Activated B cell treated with CpG ODN at 0.5 μM for 24 hours (primary cell): ENCODE results near the gene MPZ. TPM values are rescaled to one million over a fixed set of nuclear protein-coding genes. Genes with fewer than 3 reads are reported as not detected.

Experiments
- ATAC-seq: fragments of 200-7000 bp; cut with Tn5 transposase; one replicate; pipeline ENCODE4 v1.10.0; 2021; ENCODE audit warnings: low read depth, mild to moderate bottlenecking, moderate library complexity
- CTCF ChIA-PET: fragments of 350-600 bp; sonication (Branson Sonifier 250); formaldehyde crosslinking; loops from one replicate; lab custom pipeline; 2021; ENCODE audit warnings: antibody characterized with exemption; lab: Charles Lee
- POLR2A ChIA-PET: fragments of 350-600 bp; sonication (Branson Sonifier 250); formaldehyde crosslinking; loops from one replicate; lab custom pipeline; 2021; ENCODE audit warnings: antibody characterized with exemption; lab: Charles Lee
- DNase-seq: peaks from one replicate; pipeline ENCODE4 v3.0.0; 2022
- H3K27ac Mint-ChIP-seq: one replicate; pipeline ENCODE4 v1.8.0; 2020; ENCODE audit warnings: mixed read lengths
- H3K27me3 Mint-ChIP-seq: one replicate; pipeline ENCODE4 v1.8.0; 2021; ENCODE audit warnings: mixed read lengths
- H3K36me3 Mint-ChIP-seq: one replicate; pipeline ENCODE4 v1.8.0; 2021; ENCODE audit warnings: low read depth, mixed read lengths
- H3K4me1 Mint-ChIP-seq: one replicate; pipeline ENCODE4 v1.8.0; 2021; ENCODE audit warnings: mixed read lengths
- H3K4me3 Mint-ChIP-seq: one replicate; pipeline ENCODE4 v1.8.0; 2020; ENCODE audit warnings: mild to moderate bottlenecking, mixed read lengths
- H3K9me3 Mint-ChIP-seq: one replicate; pipeline ENCODE4 v1.8.0; 2020; ENCODE audit warnings: mixed read lengths
- CTCF ChIP-seq: fragments of 200-600 bp; IDR thresholded peaks from one replicate; pipeline ENCODE4 v1.8.0; 2022; ENCODE audit warnings: antibody characterized with exemption, mild to moderate bottlenecking
- intact Hi-C: fragments of 100-400 bp; cut with micrococcal nuclease; formaldehyde crosslinking; loops from one replicate; pipeline ENCODE4 v1.15.1; 2024
- total RNA-seq: library from RNA; stranded (reverse); gene quantifications from 2 replicates; pipeline ENCODE4 v1.2.3, GENCODE V29; 2022

The MPZ gene
- total RNA-seq, 1 donor from 2014 or later, result 6.6 TPM

GRCh38 chr1:161342821-161343220, 33.1 kb upstream of the MPZ start:
- DNase-seq (no peak), ATAC-seq (no peak)
- no peak for TF ChIP-seq CTCF
- peaks cover 2% of the 10 kb centered on the region for H3K4me1 Mint-ChIP-seq
- no peaks in the 10 kb centered on the region for H3K27me3 Mint-ChIP-seq
- CTCF ChIA-PET, result no interaction called here
- no peak overlapping the region for H3K27ac Mint-ChIP-seq
- H3K36me3 Mint-ChIP-seq, result peaks cover 57% of the 10 kb centered on the region
- intact Hi-C loops, result no loop called here
- POLR2A ChIA-PET, result no interaction called here
- H3K4me3 Mint-ChIP-seq, result no peak overlapping the region
- no peaks in the 10 kb centered on the region for H3K9me3 Mint-ChIP-seq

GRCh38 chr1:161342177-161342576, 32.4 kb upstream of the MPZ start:
- intact Hi-C loops, result no loop called here
- Mint-ChIP-seq H3K27me3 (no peaks in the 10 kb centered on the region), H3K4me1 (peaks cover 2% of the 10 kb centered on the region), H3K4me3 (no peak overlapping the region), H3K36me3 (peaks cover 59% of the 10 kb centered on the region), H3K27ac (no peak overlapping the region), H3K9me3 (no peaks in the 10 kb centered on the region)
- TF ChIP-seq CTCF, result no peak
- CTCF ChIA-PET, result interaction anchor here (0.6 to 1.6 kb wide), 2 partner anchors 42 to 115 kb away, joined by 3 read pairs; no protein-coding TSS in a partner anchor
- ATAC-seq (no peak), DNase-seq (no peak)
- POLR2A ChIA-PET, result interaction anchor here (0.6 kb wide), 1 partner anchor 40 kb away, joined by 3 read pairs; no protein-coding TSS in a partner anchor

GRCh38 chr1:161335796-161336195, 26.0 kb upstream of the MPZ start:
- no peaks in the 10 kb centered on the region for H3K27me3 Mint-ChIP-seq
- POLR2A ChIA-PET, result no interaction called here
- H3K4me3 Mint-ChIP-seq, result no peak overlapping the region
- DNase-seq, result no peak
- H3K9me3 Mint-ChIP-seq, result no peaks in the 10 kb centered on the region
- ATAC-seq, result no peak
- intact Hi-C loops, result no loop called here
- TF ChIP-seq CTCF, result no peak
- peaks cover 2% of the 10 kb centered on the region for H3K4me1 Mint-ChIP-seq
- CTCF ChIA-PET, result no interaction called here
- H3K36me3 Mint-ChIP-seq, result peaks cover 70% of the 10 kb centered on the region
- H3K27ac Mint-ChIP-seq, result no peak overlapping the region

GRCh38 chr1:161333166-161333565, 23.4 kb upstream of the MPZ start:
- ChIA-PET CTCF (no interaction called here), POLR2A (no interaction called here)
- no peak for TF ChIP-seq CTCF
- intact Hi-C loops, result no loop called here
- no peak overlapping the region for H3K4me3 Mint-ChIP-seq
- H3K36me3 Mint-ChIP-seq, result peaks cover 79% of the 10 kb centered on the region
- ATAC-seq (no peak), DNase-seq (no peak)
- H3K4me1 Mint-ChIP-seq, result no peaks in the 10 kb centered on the region
- no peaks in the 10 kb centered on the region for H3K9me3 Mint-ChIP-seq
- no peaks in the 10 kb centered on the region for H3K27me3 Mint-ChIP-seq
- H3K27ac Mint-ChIP-seq, result no peak overlapping the region

- Mint-ChIP-seq H3K4me3 (no peak overlapping the region), H3K27me3 (no peaks in the 10 kb centered on the region), H3K4me1 (no peaks in the 10 kb centered on the region), H3K9me3 (no peaks in the 10 kb centered on the region), H3K36me3 (peaks cover 77% of the 10 kb centered on the region), H3K27ac (no peak overlapping the region)
- ATAC-seq (no peak), DNase-seq (no peak)
- POLR2A ChIA-PET, result interaction anchor here (0.7 kb wide), 1 partner anchor 129 kb away, joined by 13 read pairs; no protein-coding TSS in a partner anchor
- intact Hi-C loops, result no loop called here
- TF ChIP-seq CTCF, result no peak
- CTCF ChIA-PET, result no interaction called here
Observed at GRCh38 chr1:161330346-161330745, 20.6 kb upstream of the MPZ start.
